Measurements from ENCODE around the gene BTG4. TPM values are rescaled to one million over a fixed set of nuclear protein-coding genes. Genes with fewer than 3 reads are reported as not detected.

The BTG4 gene
- total and polyA plus RNA-seq, 2 of the 8 experiments (the other 6 are each of a cell fraction or from before 2014, with no cell fraction given) = 0.06 TPM; not detected in 1

GRCh38 chr11:111454561-111455192 lies 57.5 kb downstream of the BTG4 start:
- H3K4me3 ChIP-seq (ENCODE audit: extremely low read depth in 1 of 4, insufficient read depth in 2 of 4, low read depth in 3 of 4, low read length in 4 of 4) = peak overlapping the region; percentile 6 to 56 (median 22); a peak in 6 of 8 replicates
- no peak overlapping the region for H3K4ac ChIP-seq (replicated peaks; ENCODE audit: insufficient read length, low read depth, low read length)
- no peak overlapping the region for H3K27ac ChIP-seq (ENCODE audit: low read depth, low read length)
- H4K91ac ChIP-seq (replicated peaks; ENCODE audit: insufficient read length, low read length) = peak overlapping the region; percentile 8
- H2AK5ac ChIP-seq (ENCODE audit: low read depth, low read length) = no peak overlapping the region
- H3K56ac ChIP-seq (replicated peaks; ENCODE audit: insufficient read length, low read depth, low read length) = no peak overlapping the region
- H3K23me2 ChIP-seq (ENCODE audit: low read depth, low read length) = peaks cover 3% of the 10 kb centered on the region; the same call in 1 of the 2 replicates
- ChIA-PET POLR2A (ENCODE audit: partially characterized antibody) (interaction anchor here (0.8 to 1.1 kb wide), 3 partner anchors 8 to 312 kb away, joined by 3 read pairs; partner anchors contain the start of gene LAYN), CTCF (ENCODE audit: partially characterized antibody) (interaction anchor here (0.6 to 4.5 kb wide), 33 partner anchors 9 to 1019 kb away, joined by 3 to 28 read pairs (median 4); partner anchors contain the start of genes BTG4 and HOATZ)
- H2AFZ ChIP-seq (ENCODE audit: low read length) = peak overlapping the region; percentile 99
- no peaks in the 10 kb centered on the region for H4K20me1 ChIP-seq (replicated peaks in 1 of 2; ENCODE audit: control insufficient read depth in 1 of 2, insufficient read depth in 2 of 2, low read length in 2 of 2)
- H3K9me3 ChIP-seq (ENCODE audit: insufficient read depth in 2 of 2, low read depth in 1 of 2, low read length in 1 of 2) = no peaks in the 10 kb centered on the region
- peaks cover 0 to 7% (median 4%) of the 10 kb centered on the region in 4 experiments; a peak in 3 of 7 replicates for H3K4me1 ChIP-seq (replicated peaks in 1 of 4; ENCODE audit: control insufficient read depth in 3 of 4, insufficient read depth in 4 of 4, low read length in 3 of 4)
- FAIRE-seq = no peak
- no peaks in the 10 kb centered on the region for H3K27me3 ChIP-seq (replicated peaks in 1 of 4; ENCODE audit: control insufficient read depth in 3 of 4, extremely low read depth in 1 of 4, insufficient read depth in 3 of 4, low read length in 3 of 4)
- H3K23ac ChIP-seq (ENCODE audit: insufficient read length) = no peak overlapping the region
- no peaks in the 10 kb centered on the region for H3K79me1 ChIP-seq (ENCODE audit: low read depth, low read length)
- H4K5ac ChIP-seq (ENCODE audit: insufficient read length, low read depth, low read length) = no peak overlapping the region
- no peaks in the 10 kb centered on the region for H3K79me2 ChIP-seq (ENCODE audit: control insufficient read depth in 1 of 2, insufficient read depth in 2 of 2, low read length in 2 of 2)
- H2BK12ac ChIP-seq (ENCODE audit: low read depth, low read length) = 0 out of 2 replicates have a peak overlapping the region, but pooled peaks have one; percentile 75
- peak in 1 of 2 experiments; percentile 88 for DNase-seq (ENCODE audit: low read depth in 1 of 2, low spot score in 2 of 2)
- peak overlapping the region; percentile 13; the same call in 1 of the 2 replicates for H3K18ac ChIP-seq (ENCODE audit: extremely low read depth, low read length)
- peak overlapping the region; percentile 72; the same call in 1 of the 2 replicates for H2BK5ac ChIP-seq (ENCODE audit: low read depth, low read length)
- H3K4me2 ChIP-seq (ENCODE audit: insufficient read depth in 1 of 2, low read depth in 2 of 2, low read length in 2 of 2) = peak overlapping the region; percentile 50 to 73
- H3K36me3 ChIP-seq (ENCODE audit: control insufficient read depth in 2 of 4, insufficient read depth in 4 of 4, low read length in 3 of 4) = no peaks in the 10 kb centered on the region
- H2BK20ac ChIP-seq (ENCODE audit: low read length) = peak overlapping the region; percentile 86; the same call in 1 of the 2 replicates
- H4K8ac ChIP-seq (ENCODE audit: extremely low read depth, insufficient read depth, low read length) = peak overlapping the region; percentile 84; the same call in 1 of the 2 replicates
- no peak overlapping the region for H2BK120ac ChIP-seq (replicated peaks; ENCODE audit: low read depth, low read length)
- no peak overlapping the region for H3K9ac ChIP-seq (replicated peaks in 1 of 4; ENCODE audit: extremely low read depth in 1 of 4, low read depth in 3 of 4, low read length in 3 of 4)
- WGBS, 2 experiments (ENCODE audit: extremely low coverage in 1 of 2, insufficient coverage in 1 of 2, insufficient read length in 1 of 2, insufficient replicate concordance in 2 of 2, low coverage in 1 of 2, low lambda C conversion rate in 2 of 2, missing lambda C conversion rate in 1 of 2) = 33% methylated on average over 11 of the region's 11 CpGs; no CpG with 5 or more reads in 1 of the 2 experiments
- no peak overlapping the region for H3K14ac ChIP-seq (ENCODE audit: insufficient read length)
- H2BK15ac ChIP-seq (ENCODE audit: low read length) = peak overlapping the region; percentile 81
- TF ChIP-seq RNF2 (IDR thresholded peaks at IDR 0.05; ENCODE audit: borderline replicate concordance, low read depth, low read length, missing control alignments, poor library complexity, severe bottlenecking) (no peak), RBBP5 (IDR thresholded peaks at IDR 0.05; ENCODE audit: borderline replicate concordance, low read depth, low read length) (no peak), EGR1 (IDR thresholded peaks at IDR 0.05; ENCODE audit: borderline replicate concordance, low read depth, low read length) (0 out of 2 replicates have a peak, but pooled peaks have one; percentile 34), SIN3A (conservative IDR thresholded peaks at IDR 0.05 in 1 of 2, IDR thresholded peaks at IDR 0.05 in 1 of 2; ENCODE audit: low read depth in 1 of 2, low read length in 2 of 2) (no peak), EZH2 (IDR thresholded peaks at IDR 0.05; ENCODE audit: low read depth, low read length, severe bottlenecking) (no peak), HDAC6 (IDR thresholded peaks at IDR 0.05; ENCODE audit: low read depth, low read length) (no peak), CHD1 (IDR thresholded peaks at IDR 0.05; ENCODE audit: low read depth, low read length) (no peak), E2F6 (IDR thresholded peaks at IDR 0.05) (peak; percentile 47; the same call in 1 of the 2 replicates), MAX (IDR thresholded peaks at IDR 0.05) (peak; percentile 47)

Data from H1 (cell line).